ENCODE results near the gene LCN10.
A peak's percentile ranks its signal among the peaks of the same experiment; 100 is the strongest.
"Not testable (repeated sequence)": the region's sequence is repeated elsewhere in the genome, so short reads cannot be mapped to it uniquely, and the experiment has no call there.

LCN10 gene

DNA sequence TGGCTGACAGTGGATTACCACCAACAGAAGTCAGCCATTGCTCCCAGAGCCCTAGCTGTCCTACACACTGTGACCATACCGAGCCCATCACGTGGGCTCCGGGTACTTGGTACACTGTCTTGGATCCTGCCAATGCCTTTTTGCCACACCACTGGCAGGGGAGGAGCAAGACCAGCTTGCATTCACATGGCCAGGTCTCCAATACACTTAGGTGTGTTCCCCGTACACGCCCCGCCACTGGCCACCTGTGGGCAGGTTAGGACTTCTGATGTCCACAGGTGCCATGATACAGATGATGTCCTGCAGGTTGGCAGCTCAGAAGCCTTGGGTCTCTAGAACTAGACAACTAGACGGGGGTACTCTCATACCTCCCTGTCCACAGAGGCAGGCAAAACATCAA lies 35.7 kb downstream of the LCN10 start:
- H3K36me3 ChIP-seq, result no peaks in the 10 kb centered on the region

DNA sequence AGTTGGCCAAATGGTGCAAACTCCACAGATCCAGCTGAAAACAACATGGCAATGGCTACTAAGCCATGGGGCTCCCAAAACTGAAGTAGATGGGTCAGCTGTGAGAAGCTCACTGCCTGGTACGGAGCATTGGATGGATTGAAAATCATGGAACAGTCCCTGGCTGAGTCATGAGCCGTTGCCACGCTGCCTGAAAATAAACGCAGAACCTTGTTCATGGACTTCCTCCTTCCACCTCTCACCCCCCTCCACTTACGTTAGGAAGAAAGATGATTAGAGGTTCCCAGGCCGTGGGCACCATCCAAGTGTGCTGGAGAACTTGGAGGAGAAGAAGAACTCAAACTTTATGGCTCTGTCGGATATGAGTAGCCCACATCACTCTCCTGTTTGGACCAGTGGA lies 37.2 kb downstream of the LCN10 start:
- H3K9me3 ChIP-seq, result no peaks in the 10 kb centered on the region
- H3K27ac ChIP-seq, result no peak overlapping the region
- no peaks in the 10 kb centered on the region for H4K20me1 ChIP-seq
- H3K9ac ChIP-seq, result no peak overlapping the region
- H3K36me3 ChIP-seq, result no peaks in the 10 kb centered on the region
- H3K4me3 ChIP-seq, result no peak overlapping the region
- peak overlapping the region; percentile 90 for H3K4me2 ChIP-seq
- peaks cover 93% of the 10 kb centered on the region for H3K4me1 ChIP-seq
- TF ChIP-seq Cebpa-rat (IDR thresholded peaks at IDR 0.05), result no peak
- H3K27me3 ChIP-seq, result no peaks in the 10 kb centered on the region

More for the DNA sequence above, 35.7 kb downstream of the LCN10 start:
- no peaks in the 10 kb centered on the region for H3K27me3 ChIP-seq
- H3K9ac ChIP-seq, result no peak overlapping the region
- no peak overlapping the region for H3K27ac ChIP-seq
- H3K4me1 ChIP-seq, result peaks cover 92% of the 10 kb centered on the region
- no peaks in the 10 kb centered on the region for H4K20me1 ChIP-seq
- no peak for TF ChIP-seq Cebpa-rat (IDR thresholded peaks at IDR 0.05)
- peak overlapping the region; percentile 60; the same call in 1 of the 2 replicates for H3K4me2 ChIP-seq
- H3K9me3 ChIP-seq, result no peaks in the 10 kb centered on the region
- H3K4me3 ChIP-seq, result no peak overlapping the region

DNA sequence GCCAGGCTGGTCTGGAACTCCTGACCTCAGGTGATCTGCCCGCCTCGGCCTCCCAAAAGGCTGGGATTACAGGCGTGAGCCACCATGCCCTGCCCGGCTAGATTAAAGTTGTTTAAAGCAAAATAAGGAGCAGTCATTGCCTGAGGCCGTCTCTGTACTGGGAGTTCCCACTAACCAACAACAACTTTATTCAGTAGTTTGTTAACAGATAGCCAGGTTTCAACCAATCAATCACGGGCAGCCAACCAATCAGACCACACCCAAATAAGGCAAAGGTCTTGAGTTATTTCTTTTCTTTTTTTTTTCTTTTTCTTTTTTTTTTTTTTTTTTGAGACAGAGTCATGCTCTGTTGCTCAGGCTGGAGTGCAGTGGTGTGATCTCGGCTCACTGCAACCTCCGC lies 38.0 kb downstream of the LCN10 start:
- H3K27ac ChIP-seq, H3K9ac ChIP-seq, H3K9me3 ChIP-seq, H3K27me3 ChIP-seq, H3K36me3 ChIP-seq, H4K20me1 ChIP-seq, H3K4me3 ChIP-seq: not testable (repeated sequence)
- peak overlapping the region; percentile 90 for H3K4me2 ChIP-seq
- peaks cover 96% of the 10 kb centered on the region for H3K4me1 ChIP-seq

DNA sequence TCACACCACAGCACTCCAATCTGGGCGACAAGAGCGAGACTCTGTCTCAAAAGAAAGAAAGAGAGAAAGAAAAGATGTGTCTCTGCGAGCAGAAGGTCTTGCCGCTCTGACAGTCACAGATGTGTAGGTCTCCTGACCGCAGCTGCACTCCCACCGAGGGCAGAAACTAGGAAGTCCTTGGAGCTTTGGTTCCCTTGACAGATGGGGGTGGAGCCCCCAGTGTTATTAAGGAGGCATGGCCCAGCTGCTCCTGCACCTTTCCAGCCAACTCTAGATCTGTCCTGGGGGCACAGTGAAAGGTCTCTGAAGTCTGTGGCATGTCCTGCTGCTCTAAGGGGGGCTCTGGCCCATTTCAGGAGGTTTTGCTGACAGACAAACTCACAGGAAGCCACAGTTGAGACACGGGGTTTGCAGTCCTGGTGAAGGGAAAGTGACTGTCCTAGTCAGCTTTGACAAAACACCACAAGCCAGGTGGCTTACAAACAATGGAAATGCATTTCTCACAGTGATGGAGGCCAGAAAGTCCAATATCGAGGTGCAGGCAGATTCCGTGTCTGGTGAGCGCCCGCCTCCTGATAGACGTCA lies 39.4 kb downstream of the LCN10 start:
- Histone ChIP-seq H3K27me3 (no peaks in the 10 kb centered on the region), H3K4me1 (peaks cover 96% of the 10 kb centered on the region), H3K4me3 (no peak overlapping the region), H3K36me3 (no peaks in the 10 kb centered on the region), H3K9ac (0 out of 2 replicates have a peak overlapping the region, but pooled peaks have one; percentile 48), H3K4me2 (peak overlapping the region; percentile 90), H4K20me1 (no peaks in the 10 kb centered on the region), H3K27ac (peak overlapping the region; percentile 59), H3K9me3 (no peaks in the 10 kb centered on the region)
- no peak for TF ChIP-seq Cebpa-rat (IDR thresholded peaks at IDR 0.05)

DNA sequence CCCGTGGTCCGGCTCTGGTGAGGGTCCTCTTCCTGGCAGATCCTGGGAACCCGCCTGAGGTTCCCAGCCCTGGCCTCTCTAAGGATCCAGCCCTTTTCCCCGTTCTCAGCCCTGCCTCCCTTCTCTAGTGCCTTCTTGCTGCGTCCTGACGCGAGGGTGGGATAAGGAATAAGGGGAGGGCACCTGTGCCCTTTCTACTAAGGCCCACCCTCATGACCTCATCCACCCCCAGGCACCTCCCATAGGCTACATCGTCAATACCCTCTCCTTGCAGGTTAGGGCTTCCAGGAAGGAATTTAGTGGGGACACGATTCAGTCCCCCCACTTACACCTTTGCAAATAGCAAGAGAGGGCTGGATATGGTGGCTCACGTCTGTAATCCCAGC lies 41.1 kb downstream of the LCN10 start:
- Histone ChIP-seq H3K27me3 (no peaks in the 10 kb centered on the region), H3K4me2 (peak overlapping the region; percentile 90), H4K20me1 (no peaks in the 10 kb centered on the region), H3K36me3 (no peaks in the 10 kb centered on the region), H3K27ac (peak overlapping the region; percentile 72), H3K9ac (peak overlapping the region; percentile 72), H3K4me1 (peaks cover 93% of the 10 kb centered on the region), H3K9me3 (no peaks in the 10 kb centered on the region), H3K4me3 (peak overlapping the region; percentile 53)
- TF ChIP-seq Cebpa-rat (IDR thresholded peaks at IDR 0.05), result no peak

DNA sequence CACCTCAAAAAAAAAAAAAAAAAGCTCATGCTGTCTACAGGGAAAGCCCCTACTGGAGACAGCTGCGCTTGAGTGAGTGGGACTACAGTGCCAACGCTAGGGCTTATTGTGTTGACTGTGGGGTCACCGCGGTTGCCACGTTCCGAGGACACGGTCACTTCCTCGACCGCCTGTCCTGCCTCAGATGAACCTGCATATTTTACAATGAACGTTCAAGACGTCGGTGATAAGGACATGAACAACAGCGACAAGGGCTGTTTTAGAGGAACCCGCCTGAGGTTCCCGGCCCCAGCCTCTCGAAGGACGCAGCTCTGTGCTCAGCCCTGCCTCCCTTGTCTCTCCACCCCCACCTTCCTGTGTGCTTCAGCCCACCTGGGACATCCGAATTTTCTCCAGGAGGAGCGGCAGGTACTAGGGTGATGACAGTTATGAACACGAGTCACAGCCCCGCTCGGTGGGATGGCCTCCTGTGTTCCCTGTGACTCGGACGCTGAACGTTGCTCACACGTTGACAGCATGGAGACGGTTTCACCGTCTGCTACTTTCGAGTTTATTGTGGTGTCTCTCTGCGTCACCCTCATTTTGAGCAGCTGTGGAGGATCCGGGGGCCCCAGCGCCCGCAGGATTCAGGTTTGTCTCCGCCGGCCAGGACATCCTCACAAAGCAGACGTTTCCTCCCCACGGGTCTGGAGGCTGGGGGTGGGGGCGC lies 41.6 kb downstream of the LCN10 start:
- Histone ChIP-seq H3K27me3 (no peaks in the 10 kb centered on the region), H3K4me3 (peak overlapping the region; percentile 53), H3K27ac (peak overlapping the region; percentile 72), H3K4me1 (peaks cover 97% of the 10 kb centered on the region), H3K9ac (peak overlapping the region; percentile 72), H3K36me3 (no peaks in the 10 kb centered on the region), H3K4me2 (peak overlapping the region; percentile 90), H4K20me1 (no peaks in the 10 kb centered on the region), H3K9me3 (no peaks in the 10 kb centered on the region)
- no peak for TF ChIP-seq Cebpa-rat (IDR thresholded peaks at IDR 0.05)

DNA sequence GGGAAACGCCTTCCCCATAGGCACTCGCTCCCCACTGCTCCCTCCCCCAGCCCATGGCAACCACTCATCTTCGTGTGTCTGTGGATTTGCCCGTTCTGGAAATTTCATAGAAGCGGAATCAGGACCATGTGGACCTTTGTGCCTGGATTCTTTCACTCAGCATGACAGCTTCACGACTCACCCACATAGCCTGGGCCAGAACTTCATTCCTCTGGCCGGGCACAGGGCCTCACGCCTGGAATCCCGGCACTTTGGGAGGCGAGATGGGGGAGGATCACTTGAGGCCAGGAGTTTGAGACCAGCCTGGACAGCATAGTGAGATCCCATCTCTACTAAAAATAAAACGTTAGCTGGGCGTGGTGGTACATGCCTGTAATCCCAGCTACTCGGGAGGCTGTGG lies 42.4 kb downstream of the LCN10 start:
- Histone ChIP-seq H3K9ac (no peak overlapping the region), H3K4me1 (peaks cover 97% of the 10 kb centered on the region), H3K4me3 (peak overlapping the region; percentile 53; the same call in 1 of the 2 replicates), H3K27me3 (no peaks in the 10 kb centered on the region), H3K4me2 (peak overlapping the region; percentile 90), H3K27ac (no peak overlapping the region), H3K9me3 (no peaks in the 10 kb centered on the region), H4K20me1 (no peaks in the 10 kb centered on the region), H3K36me3 (no peaks in the 10 kb centered on the region)
- TF ChIP-seq Cebpa-rat (IDR thresholded peaks at IDR 0.05), result no peak

DNA sequence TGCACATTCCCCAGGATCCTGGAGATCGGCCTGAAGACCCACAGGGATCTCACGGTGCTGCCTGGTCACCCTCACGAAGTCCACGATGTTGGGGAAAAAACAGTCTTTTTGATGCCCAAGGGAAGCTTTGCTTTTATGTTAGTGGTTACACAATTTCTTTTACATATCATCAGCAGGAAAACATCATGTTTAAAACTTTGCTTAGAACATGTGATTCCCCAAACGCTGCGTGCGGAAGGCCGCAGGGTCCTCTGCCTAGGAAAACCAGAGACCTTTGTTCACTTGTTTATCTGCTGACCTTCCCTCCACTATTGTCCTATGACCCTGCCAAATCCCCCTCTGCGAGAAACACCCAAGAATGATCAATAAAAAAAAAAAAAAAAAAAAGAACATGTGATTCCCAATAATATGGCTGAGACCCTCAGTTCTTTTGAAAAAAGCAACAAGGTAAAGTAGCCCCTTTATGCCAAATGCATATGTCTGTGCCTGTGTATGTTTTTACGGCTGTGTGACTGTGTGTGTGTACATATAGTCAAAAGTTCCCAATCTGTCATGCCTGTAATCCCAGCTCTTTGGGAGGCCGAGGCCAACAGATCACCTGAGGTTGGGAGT lies 44.0 kb downstream of the LCN10 start:
- Histone ChIP-seq H3K4me1 (peaks cover 96% of the 10 kb centered on the region), H3K4me2 (peak overlapping the region; percentile 90)

DNA sequence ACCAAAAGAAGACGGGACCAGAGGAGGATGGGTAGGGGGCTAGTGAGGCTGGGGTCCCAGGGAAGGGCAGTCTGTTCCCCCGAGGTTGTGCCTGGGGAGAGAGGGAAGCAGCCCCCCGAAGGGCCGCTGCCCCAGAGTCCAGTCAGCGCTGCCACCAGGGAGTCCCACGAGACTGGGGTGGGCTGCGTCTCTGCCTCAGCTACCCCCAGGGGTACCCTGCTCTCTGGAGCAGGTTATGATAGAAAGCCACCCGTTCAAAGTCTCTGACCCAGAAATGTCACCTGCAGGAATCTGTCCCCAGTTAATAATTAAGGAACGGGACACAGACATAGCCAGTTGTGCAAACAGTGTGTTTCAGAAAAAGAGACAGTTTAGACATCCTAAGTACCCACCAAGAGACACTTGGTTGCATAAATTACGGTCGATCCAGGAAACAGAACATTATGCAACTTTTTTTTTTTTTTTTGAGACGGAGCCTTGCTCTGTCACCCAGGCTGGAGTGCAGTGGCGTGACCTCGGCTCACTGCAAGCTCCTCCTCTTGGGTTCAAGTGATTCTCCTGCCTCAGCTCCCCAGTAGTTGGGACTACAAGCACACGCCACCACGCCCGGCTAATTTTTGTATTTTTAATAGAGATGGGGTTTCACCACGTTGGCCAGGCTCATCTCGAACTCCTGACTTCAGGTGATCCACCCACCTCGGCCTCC lies 44.8 kb downstream of the LCN10 start:
- H3K27me3 ChIP-seq, result no peaks in the 10 kb centered on the region
- peak overlapping the region; percentile 40 for H3K27ac ChIP-seq
- H3K36me3 ChIP-seq, result no peaks in the 10 kb centered on the region
- no peaks in the 10 kb centered on the region for H4K20me1 ChIP-seq
- H3K9ac ChIP-seq, result peak overlapping the region; percentile 2; the same call in 1 of the 2 replicates
- H3K4me1 ChIP-seq, result peaks cover 89% of the 10 kb centered on the region
- H3K9me3 ChIP-seq, result no peaks in the 10 kb centered on the region
- TF ChIP-seq Cebpa-rat (IDR thresholded peaks at IDR 0.05), result peak; percentile 66; the same call in 1 of the 2 replicates
- no peak overlapping the region for H3K4me3 ChIP-seq
- H3K4me2 ChIP-seq, result peak overlapping the region; percentile 90

More for the DNA sequence above, 44.0 kb downstream of the LCN10 start:
- H3K27me3 ChIP-seq, result no peaks in the 10 kb centered on the region
- no peak overlapping the region for H3K27ac ChIP-seq
- H3K4me3 ChIP-seq, result no peak overlapping the region
- no peak overlapping the region for H3K9ac ChIP-seq
- no peak for TF ChIP-seq Cebpa-rat (IDR thresholded peaks at IDR 0.05)
- no peaks in the 10 kb centered on the region for H4K20me1 ChIP-seq
- H3K36me3 ChIP-seq, result no peaks in the 10 kb centered on the region
- H3K9me3 ChIP-seq, result no peaks in the 10 kb centered on the region
